HEK293T (cell line): ENCODE data around the gene HS3ST3A1.

Experiments used
- ARNT ChIP-seq: fragments of 450-650 bp; IDR thresholded peaks from 2 replicates; pipeline ENCODE4 v1.6.1; 2017; ENCODE audit warnings: mild to moderate bottlenecking
- CTBP1 ChIP-seq: fragments of 450-650 bp; IDR thresholded peaks from 2 replicates; pipeline ENCODE4 v1.6.1; 2016; ENCODE audit warnings: borderline replicate concordance
- ELF4 ChIP-seq: fragments of 450-650 bp; IDR thresholded peaks from 2 replicates; pipeline ENCODE4 v1.6.1; 2017; ENCODE audit warnings: antibody characterized with exemption
- FOXA1 ChIP-seq: fragments of 450-650 bp; IDR thresholded peaks from 2 replicates; pipeline ENCODE4 v1.6.1; 2016; ENCODE audit warnings: mild to moderate bottlenecking
- FOXM1 ChIP-seq: fragments of 450-650 bp; IDR thresholded peaks from 2 replicates; pipeline ENCODE4 v1.6.1; 2017; ENCODE audit warnings: mild to moderate bottlenecking, borderline replicate concordance
- SP1 ChIP-seq: fragments of 450-650 bp; IDR thresholded peaks from 2 replicates; pipeline ENCODE4 v1.6.1; 2017
- SUZ12 ChIP-seq: fragments of 450-650 bp; IDR thresholded peaks from 2 replicates; pipeline ENCODE4 v1.6.1; 2016; ENCODE audit warnings: mild to moderate bottlenecking

DNA sequence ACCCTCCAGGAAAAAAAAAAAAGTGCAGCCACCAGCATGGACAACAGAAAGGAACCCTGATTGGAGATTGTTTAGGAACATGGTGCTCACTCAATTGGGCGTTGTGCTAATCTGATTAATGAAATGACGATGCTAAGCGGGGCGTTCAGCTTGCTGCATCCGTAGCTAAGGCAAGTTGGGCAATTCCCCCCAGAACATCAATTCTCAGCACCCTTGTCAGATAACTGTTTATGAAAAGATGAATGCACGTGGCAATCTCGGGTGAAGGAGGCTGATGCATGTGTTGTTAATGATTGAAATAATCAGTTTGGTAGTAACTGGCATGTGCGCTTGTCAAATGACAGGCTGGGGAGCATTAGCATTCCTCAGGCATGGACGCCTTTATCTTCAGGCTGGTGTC, 57.0 kb downstream of the HS3ST3A1 start:
- TF ChIP-seq ELF4, result no peak
- no peak for TF ChIP-seq FOXM1
- TF ChIP-seq SP1, result no peak
- no peak for TF ChIP-seq FOXA1
- TF ChIP-seq CTBP1, result no peak
- TF ChIP-seq SUZ12, result no peak
- TF ChIP-seq ARNT, result no peak
